Neural cell (in vitro differentiated cells): ENCODE results near the gene ADORA1.

ENCODE experiments used
- EZH2 ChIP-seq: fragments of 200-600, 300-800 bp; shearing (Covaris generic), sonication (generic); IDR thresholded peaks from 2 replicates; pipeline ENCODE4 v1.6.1; 2014; ENCODE audit warnings: antibody characterized with exemption, low read length, borderline replicate concordance, mild to moderate bottlenecking; ENCODE audit not compliant: insufficient read depth, poor library complexity, severe bottlenecking
- TAF1 ChIP-seq: IDR thresholded peaks from 2 replicates; pipeline ENCODE4 v1.6.1; 2012; ENCODE audit warnings: low read depth
- TF ChIP-seq, protein P1 (sequence below): fragments of 450-650 bp; IDR thresholded peaks from 2 replicates; pipeline ENCODE4 v1.5.1; 2014; ENCODE audit warnings: antibody characterized with exemption, mild to moderate bottlenecking, moderate library complexity; ENCODE audit not compliant: poor library complexity, severe bottlenecking

DNA sequence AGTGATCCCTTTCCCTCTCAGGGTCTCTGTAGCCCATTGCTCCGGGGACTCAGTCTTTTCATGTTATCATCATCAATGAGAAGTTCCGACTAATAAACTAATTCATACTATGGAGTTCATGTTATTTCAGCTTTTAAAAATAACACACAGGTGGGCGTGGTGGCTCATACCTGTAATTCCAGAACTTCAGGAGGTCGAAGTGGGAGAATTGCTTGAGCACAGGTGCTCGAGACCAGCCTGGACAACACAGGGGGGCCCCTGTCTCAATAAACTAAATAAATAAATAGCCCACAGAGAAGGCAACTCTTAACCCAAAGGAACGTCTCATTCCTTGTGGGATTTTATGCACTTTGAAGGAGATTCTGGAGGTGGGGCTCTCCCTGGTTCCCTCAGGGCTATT, 33.6 kb downstream of the ADORA1 start:
- TF ChIP-seq TAF1 (no peak), EZH2 (no peak)
- TF ChIP-seq, protein P1, sequence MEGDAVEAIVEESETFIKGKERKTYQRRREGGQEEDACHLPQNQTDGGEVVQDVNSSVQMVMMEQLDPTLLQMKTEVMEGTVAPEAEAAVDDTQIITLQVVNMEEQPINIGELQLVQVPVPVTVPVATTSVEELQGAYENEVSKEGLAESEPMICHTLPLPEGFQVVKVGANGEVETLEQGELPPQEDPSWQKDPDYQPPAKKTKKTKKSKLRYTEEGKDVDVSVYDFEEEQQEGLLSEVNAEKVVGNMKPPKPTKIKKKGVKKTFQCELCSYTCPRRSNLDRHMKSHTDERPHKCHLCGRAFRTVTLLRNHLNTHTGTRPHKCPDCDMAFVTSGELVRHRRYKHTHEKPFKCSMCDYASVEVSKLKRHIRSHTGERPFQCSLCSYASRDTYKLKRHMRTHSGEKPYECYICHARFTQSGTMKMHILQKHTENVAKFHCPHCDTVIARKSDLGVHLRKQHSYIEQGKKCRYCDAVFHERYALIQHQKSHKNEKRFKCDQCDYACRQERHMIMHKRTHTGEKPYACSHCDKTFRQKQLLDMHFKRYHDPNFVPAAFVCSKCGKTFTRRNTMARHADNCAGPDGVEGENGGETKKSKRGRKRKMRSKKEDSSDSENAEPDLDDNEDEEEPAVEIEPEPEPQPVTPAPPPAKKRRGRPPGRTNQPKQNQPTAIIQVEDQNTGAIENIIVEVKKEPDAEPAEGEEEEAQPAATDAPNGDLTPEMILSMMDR = no peak
